GM18861 (cell line): ENCODE data around the gene TACC2.
"Not testable (repeated sequence)": the region's sequence is repeated elsewhere in the genome, so short reads cannot be mapped to it uniquely, and the experiment has no call there.

Experiments
- ATAC-seq: cut with Tn5 transposase; IDR thresholded peaks from one replicate; pipeline ENCODE4 v1.9.1; 2021; ENCODE audit not compliant: unreplicated experiment

The TACC2 gene

GRCh38 chr10:121988361-121989324, at the start of gene TACC2:
TACC2 (plus strand) TSS chr10:121989163; CDS start chr10:122021982, 32,819 bp downstream.
- ATAC-seq: no peak

GRCh38 chr10:121941532-121941931, 47.4 kb upstream of the TACC2 start:
- ATAC-seq: no peak

DNA sequence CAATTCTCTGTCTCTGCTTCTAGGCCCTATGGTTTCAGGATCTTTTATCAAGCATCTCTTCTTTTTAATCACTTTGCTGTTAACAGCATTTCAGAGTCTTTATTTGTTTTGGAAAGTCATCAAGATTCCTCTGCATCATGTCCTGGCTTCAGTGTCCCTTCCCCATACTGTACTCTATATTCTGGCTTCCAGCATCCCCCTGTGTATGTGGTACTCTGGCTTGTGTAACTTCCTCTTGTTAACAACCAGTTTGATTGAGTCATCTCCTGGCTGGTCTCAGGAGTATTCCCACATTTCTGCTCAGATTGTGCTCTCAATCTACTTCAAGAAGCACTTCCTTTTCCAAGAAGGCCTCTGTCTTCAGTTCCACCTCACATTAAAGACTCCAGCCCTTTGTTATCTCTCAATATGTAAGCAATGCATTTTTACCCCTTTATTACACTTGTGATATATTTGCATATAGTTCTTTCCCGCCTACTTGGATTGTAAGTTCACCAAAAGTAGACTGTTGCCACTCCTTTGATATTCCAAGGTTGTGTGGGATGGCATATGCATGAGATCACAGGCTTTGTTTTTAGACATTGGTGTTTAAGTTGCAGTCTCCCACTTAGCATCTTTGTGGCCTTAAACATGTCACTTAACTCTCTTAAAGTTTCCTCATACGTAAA, 46.1 kb upstream of the TACC2 start:
- ATAC-seq: no peak

- no peak for ATAC-seq
These were observed 41.3 kb upstream of the TACC2 start for GRCh38 chr10:121947343-121948330.

GRCh38 chr10:121949049-121949448, 39.9 kb upstream of the TACC2 start:
- ATAC-seq: no peak

- no peak for ATAC-seq
These were observed 39.5 kb upstream of the TACC2 start for GRCh38 chr10:121949451-121949850.

DNA sequence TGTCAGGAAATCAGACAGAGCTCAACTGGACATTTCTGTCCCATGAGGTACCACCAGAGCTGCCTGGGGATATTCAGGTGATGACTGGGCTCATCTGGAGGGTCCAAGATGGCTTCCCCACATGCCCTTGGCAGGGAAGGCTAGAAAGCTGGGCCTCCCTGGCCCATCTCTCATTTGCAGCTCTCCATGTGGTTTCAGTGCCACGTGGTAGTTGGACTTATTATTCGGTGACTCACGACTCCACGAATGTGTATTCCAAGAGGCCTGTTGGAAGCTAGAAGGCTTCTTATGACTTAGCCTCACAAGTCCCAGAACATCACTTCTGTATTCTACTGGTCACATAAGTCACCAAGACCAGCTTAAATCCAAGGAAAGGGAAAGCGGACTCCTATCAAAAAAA, 36.7 kb upstream of the TACC2 start:
- no peak for ATAC-seq

DNA sequence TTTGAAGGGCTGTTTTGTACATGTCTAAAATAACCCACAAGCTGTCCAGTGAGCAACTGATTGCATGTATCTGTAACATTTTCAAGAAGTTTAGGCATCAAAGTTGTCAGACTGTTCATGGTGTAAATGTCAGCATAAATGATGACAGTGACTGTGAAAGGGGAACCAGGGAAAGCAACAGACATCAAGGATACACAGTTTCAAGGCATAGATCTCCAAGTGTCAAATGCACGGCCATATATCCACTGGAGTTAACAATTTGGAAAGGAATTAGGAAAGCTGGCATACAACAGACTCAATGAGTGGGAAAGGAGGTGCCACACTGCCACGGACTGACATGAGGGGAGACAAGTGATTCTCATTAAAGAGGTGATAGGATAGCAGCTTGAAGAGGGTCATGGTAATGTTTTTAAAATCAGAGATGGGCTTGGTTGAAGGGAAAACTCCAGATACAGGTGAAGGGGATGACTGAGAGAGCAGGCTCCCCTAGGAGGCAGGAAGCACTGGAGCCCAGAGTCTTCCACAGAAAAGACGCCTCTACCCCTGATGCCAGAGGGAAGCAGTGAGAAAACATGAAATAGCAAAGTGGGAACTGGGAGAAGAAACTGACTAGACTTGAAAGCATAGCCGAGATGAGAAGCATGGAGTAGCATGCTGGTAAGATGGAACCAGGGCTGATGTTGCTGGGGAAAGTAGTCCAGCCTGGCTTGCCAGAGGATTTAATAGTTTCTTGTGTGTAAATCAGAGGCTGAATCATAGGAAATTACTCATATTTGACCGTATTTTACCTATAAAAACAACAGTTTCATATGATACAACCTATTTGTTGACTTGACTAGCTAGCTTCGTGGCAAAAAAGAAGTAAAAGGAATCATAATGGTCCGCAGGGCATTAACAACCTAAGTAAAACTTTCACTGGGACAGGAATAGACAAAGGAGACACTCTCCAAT, 32.6 kb upstream of the TACC2 start:
- no peak for ATAC-seq

DNA sequence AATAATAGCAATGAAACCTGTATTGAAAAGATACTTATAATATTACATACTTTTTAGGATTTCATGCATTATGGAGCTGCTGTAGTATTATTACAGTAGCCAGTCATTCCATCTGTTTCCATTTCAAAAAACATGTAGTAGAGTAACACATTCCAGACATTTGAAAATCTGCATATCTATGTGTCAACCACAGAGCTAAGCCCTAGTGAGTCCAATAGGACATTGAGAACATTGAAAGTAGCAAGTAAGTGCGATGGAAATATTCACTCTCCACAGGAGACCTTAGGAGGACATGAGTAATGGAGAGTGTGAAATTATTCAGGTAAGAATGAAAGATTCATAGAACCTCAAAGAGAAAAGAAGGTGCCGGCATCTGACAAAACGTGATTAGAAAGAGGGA, 29.3 kb upstream of the TACC2 start:
- no peak for ATAC-seq

- ATAC-seq: no peak
These were observed 27.5 kb upstream of the TACC2 start for GRCh38 chr10:121961456-121961855.

DNA sequence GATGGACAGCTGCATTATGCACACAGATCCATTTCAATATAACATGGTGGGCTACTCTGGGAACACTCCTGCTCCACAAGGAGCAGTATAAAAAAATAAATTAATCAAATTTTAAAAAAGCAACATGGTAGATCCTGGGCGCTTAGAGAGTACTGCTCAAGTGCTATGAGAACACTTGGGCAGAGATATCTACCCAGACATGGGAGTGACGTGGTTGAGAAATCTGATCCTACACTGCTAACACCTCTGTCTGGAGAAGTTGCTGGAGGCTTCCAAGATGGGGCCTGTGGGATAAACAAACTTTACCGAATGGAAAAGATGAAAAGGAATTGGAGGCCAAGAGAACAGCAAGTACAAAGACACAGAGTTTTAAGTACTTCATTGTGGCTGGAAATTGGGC, 23.0 kb upstream of the TACC2 start:
- no peak for ATAC-seq

DNA sequence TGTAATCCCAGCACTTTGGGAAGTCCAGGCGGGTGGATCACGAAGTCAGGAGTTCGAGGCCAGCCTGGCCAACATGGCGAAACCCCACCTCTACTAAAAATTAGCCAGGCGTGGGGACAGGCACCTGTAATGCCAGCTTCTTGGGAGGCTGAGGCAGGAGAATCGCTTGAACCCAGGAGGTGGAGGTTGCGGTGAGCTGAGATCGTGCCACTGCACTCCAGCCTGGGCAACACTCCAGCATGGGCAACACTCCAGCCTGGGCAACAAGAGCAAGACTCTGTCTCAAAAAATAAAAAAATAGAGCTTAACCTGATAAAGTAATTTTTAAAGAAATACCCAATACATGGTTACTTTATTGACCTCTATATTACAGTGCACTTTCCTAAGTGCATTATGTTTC, 19.9 kb upstream of the TACC2 start:
- ATAC-seq: not testable (repeated sequence)

- peak; percentile 19 for ATAC-seq
These were observed 14.9 kb upstream of the TACC2 start for GRCh38 chr10:121974019-121974534.

- ATAC-seq: peak; percentile 81
These were observed 14.2 kb upstream of the TACC2 start, which contains the start of gene NSMCE4A for GRCh38 chr10:121974535-121975294. NSMCE4A (minus strand) TSS chr10:121975217; CDS start chr10:121975165, 52 bp downstream.

DNA sequence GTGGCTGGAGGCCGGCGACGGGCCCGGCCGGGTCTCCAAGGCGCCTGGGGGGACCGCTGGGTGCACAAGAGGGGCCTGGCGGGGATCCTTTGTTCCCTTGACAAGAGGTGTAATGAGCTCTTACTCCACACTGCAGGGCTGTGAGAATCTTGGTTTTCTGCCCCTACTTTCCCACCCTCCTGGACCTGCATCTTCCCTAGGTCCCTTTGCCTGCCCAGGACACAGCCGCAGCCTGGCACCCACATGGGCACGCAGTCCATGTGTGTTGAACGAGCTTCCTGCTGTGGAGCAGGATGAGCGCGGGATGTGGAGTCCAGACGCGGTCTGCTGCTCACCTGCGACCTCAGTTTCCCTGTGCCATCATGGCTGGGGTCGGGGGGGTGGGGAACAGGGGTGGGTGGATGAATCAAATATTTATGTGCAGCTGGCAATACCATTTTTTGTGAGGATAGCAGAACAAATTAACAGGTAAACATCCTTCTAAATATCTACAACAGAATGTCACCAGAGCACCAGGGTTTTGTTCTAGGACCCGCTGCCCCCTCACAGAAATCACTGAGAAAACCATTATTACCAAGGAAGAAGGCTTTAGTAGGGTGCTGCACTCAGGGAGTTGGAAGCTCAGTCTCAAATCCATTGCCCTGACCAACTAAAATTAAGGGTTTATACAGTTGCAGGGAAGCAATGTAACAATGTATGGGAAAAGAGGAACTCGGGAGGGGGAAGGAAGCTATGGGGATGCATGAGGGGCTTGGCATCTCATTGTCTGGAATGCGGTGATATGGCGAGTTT, 13.5 kb upstream of the TACC2 start:
- no peak for ATAC-seq

- no peak for ATAC-seq
These were observed 12.4 kb upstream of the TACC2 start for GRCh38 chr10:121976607-121977006.

GRCh38 chr10:121978511-121978910, 10.5 kb upstream of the TACC2 start:
- no peak for ATAC-seq

- ATAC-seq: no peak
These were observed 7.6 kb upstream of the TACC2 start for GRCh38 chr10:121981346-121981745.
